Measurements from ENCODE around the gene ZMIZ1. TPM values are rescaled to one million over a fixed set of nuclear protein-coding genes. Genes with fewer than 3 reads are reported as not detected.

ZMIZ1 gene
- polyA plus RNA-seq, 3 donors = 3.3 to 64.6 (median 8.9) TPM

- no peak overlapping the region for H2AFZ ChIP-seq (ENCODE audit: insufficient read depth, low read depth, low read length, poor library complexity, severe bottlenecking)
- no peaks in the 10 kb centered on the region for H3K9me3 ChIP-seq (replicated peaks in 1 of 2; ENCODE audit: control insufficient read depth in 1 of 2, insufficient read depth in 1 of 2, low read length in 2 of 2)
- no peak overlapping the region for H3K4me3 ChIP-seq (replicated peaks in 1 of 3; ENCODE audit: low read depth in 2 of 3, low read length in 3 of 3)
- Mint-ChIP-seq H3K9me3 (no peaks in the 10 kb centered on the region), H3K27ac (peak overlapping the region in 4 of 7 donors; percentile 50 to 75 (median 64)), H3K4me1 (peaks cover 16% of the 10 kb centered on the region), H3K4me3 (no peak overlapping the region), H3K27me3 (ENCODE audit: low read depth in 3 of 3) (peaks cover 0 to 2% (median 0%) of the 10 kb centered on the region in 3 donors), H3K36me3 (peaks cover 97 to 100% of the 10 kb centered on the region in 2 donors)
- H3K4me1 ChIP-seq (ENCODE audit: control insufficient read depth in 1 of 2, insufficient read depth in 2 of 2, low read length in 2 of 2) = peaks cover 8 to 15% of the 10 kb centered on the region in 2 donors
- peaks cover 98 to 100% of the 10 kb centered on the region in 2 donors for H3K36me3 ChIP-seq (replicated peaks in 1 of 2; ENCODE audit: control insufficient read depth in 1 of 2, insufficient read depth in 2 of 2, low read length in 2 of 2)
- no peaks in the 10 kb centered on the region for H3K79me2 ChIP-seq (ENCODE audit: insufficient read depth, low read length)
- H3K27ac ChIP-seq (ENCODE audit: low read depth in 1 of 2, low read length in 2 of 2) = peak overlapping the region in 1 of 2 donors; percentile 31
- 93% methylated on average over 2 of the region's 6 CpGs for WGBS (ENCODE audit: insufficient coverage)
- intact Hi-C loops (cut with micrococcal nuclease) = no loop called here
- H3K27me3 ChIP-seq (ENCODE audit: control insufficient read depth in 2 of 2, insufficient read depth in 2 of 2, low read length in 2 of 2) = no peaks in the 10 kb centered on the region
- peaks cover 67% of the 10 kb centered on the region for H4K20me1 ChIP-seq (ENCODE audit: insufficient read depth, low read length)
- H3K4me2 ChIP-seq (replicated peaks; ENCODE audit: extremely low read depth, low read length, poor library complexity, severe bottlenecking) = no peak overlapping the region
- no peak for TF ChIP-seq CTCF (IDR thresholded peaks at IDR 0.05)
- no peak for DNase-seq
- no peak overlapping the region for H3K9ac ChIP-seq (ENCODE audit: insufficient read depth, low read length, poor library complexity, severe bottlenecking)
These were observed 235.8 kb downstream of the ZMIZ1 start for GRCh38 chr10:79304479-79305087.

GRCh38 chr10:79305515-79305914 is 236.7 kb downstream of the ZMIZ1 start:
- H3K27me3 Mint-ChIP-seq (ENCODE audit: low read depth in 3 of 3) = peaks cover 0 to 2% (median 0%) of the 10 kb centered on the region in 3 donors
- Histone ChIP-seq H3K27ac (ENCODE audit: low read depth in 1 of 2, low read length in 2 of 2) (no peak overlapping the region), H3K4me1 (ENCODE audit: control insufficient read depth in 1 of 2, insufficient read depth in 2 of 2, low read length in 2 of 2) (peaks cover 11 to 16% of the 10 kb centered on the region in 2 donors), H3K4me2 (replicated peaks; ENCODE audit: extremely low read depth, low read length, poor library complexity, severe bottlenecking) (no peak overlapping the region), H4K20me1 (ENCODE audit: insufficient read depth, low read length) (peaks cover 71% of the 10 kb centered on the region), H3K4me3 (replicated peaks in 1 of 3; ENCODE audit: low read depth in 2 of 3, low read length in 3 of 3) (no peak overlapping the region), H3K9me3 (replicated peaks in 1 of 2; ENCODE audit: control insufficient read depth in 1 of 2, insufficient read depth in 1 of 2, low read length in 2 of 2) (no peaks in the 10 kb centered on the region), H2AFZ (ENCODE audit: insufficient read depth, low read depth, low read length, poor library complexity, severe bottlenecking) (no peak overlapping the region), H3K27me3 (ENCODE audit: control insufficient read depth in 2 of 2, insufficient read depth in 2 of 2, low read length in 2 of 2) (no peaks in the 10 kb centered on the region), H3K36me3 (replicated peaks in 1 of 2; ENCODE audit: control insufficient read depth in 1 of 2, insufficient read depth in 2 of 2, low read length in 2 of 2) (peaks cover 92 to 100% of the 10 kb centered on the region in 2 donors), H3K9ac (ENCODE audit: insufficient read depth, low read length, poor library complexity, severe bottlenecking) (no peak overlapping the region), H3K79me2 (ENCODE audit: insufficient read depth, low read length) (no peaks in the 10 kb centered on the region)
- no peak overlapping the region for H3K4me3 Mint-ChIP-seq
- H3K9me3 Mint-ChIP-seq = no peaks in the 10 kb centered on the region
- WGBS (ENCODE audit: insufficient coverage) = 78% methylated on average over 4 of the region's 8 CpGs
- no peak for TF ChIP-seq CTCF (IDR thresholded peaks at IDR 0.05)
- H3K27ac Mint-ChIP-seq = peak overlapping the region in 1 of 7 donors; percentile 24
- peaks cover 95 to 100% of the 10 kb centered on the region in 2 donors for H3K36me3 Mint-ChIP-seq
- intact Hi-C loops (cut with micrococcal nuclease) = no loop called here
- H3K4me1 Mint-ChIP-seq = peaks cover 21% of the 10 kb centered on the region
- DNase-seq = no peak
